SH-SY5Y (cell line): ENCODE data around the gene PTPRD.

Experiments used
- GATA2 ChIP-seq: IDR thresholded peaks from 2 replicates; pipeline ENCODE4 v1.6.1; 2011; ENCODE audit warnings: mild to moderate bottlenecking, low read depth, low read length
- GATA3 ChIP-seq: IDR thresholded peaks from 2 replicates; pipeline ENCODE4 v1.6.1; 2011; ENCODE audit warnings: low read depth, mild to moderate bottlenecking, low read length, moderate library complexity

The PTPRD gene

DNA sequence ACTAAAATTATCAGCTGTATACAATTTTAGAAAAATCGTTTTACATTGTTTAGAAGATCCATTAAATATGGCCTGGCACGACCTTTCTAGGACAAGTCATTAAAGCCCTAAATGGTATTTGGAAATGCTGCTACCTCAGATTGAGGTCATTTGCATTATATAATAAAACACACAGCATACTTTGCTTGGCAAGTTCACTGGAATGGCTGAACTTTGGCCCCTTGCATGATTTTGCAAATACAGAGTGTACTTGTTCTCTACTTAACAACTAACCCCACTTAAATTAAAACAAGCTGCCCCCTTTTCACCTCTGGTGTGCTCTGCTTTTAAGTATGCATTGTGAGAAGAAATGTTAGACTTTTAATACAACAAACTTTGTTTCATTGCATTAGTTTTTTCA, 860.1 kb downstream of the PTPRD start:
- TF ChIP-seq GATA3, result no peak
- no peak for TF ChIP-seq GATA2

- TF ChIP-seq GATA3, result no peak
- TF ChIP-seq GATA2, result no peak
Observed at GRCh38 chr9:9751996-9752395, 860.8 kb downstream of the PTPRD start.

DNA sequence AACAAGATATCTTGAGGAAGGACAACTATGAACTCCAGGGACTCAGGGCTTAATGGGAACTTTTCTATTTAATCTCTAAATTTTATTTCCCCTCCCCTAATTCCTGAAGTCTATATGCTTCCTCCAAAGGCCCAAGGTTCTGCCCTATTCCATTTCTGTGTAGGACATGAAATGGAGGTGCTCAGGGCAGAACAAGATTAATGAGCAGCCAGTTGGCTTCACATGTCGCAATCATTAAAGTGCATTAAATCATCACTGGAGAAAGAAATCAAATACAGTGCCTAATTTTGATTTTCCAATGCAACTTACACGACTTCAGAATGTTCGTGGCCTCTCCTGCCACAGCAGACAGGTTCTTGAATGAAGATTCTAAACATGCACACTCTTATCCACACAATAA, 862.1 kb downstream of the PTPRD start:
- TF ChIP-seq GATA2, result no peak
- TF ChIP-seq GATA3, result no peak

GRCh38 chr9:9749591-9749990, 863.2 kb downstream of the PTPRD start:
- TF ChIP-seq GATA3 (no peak), GATA2 (no peak)

DNA sequence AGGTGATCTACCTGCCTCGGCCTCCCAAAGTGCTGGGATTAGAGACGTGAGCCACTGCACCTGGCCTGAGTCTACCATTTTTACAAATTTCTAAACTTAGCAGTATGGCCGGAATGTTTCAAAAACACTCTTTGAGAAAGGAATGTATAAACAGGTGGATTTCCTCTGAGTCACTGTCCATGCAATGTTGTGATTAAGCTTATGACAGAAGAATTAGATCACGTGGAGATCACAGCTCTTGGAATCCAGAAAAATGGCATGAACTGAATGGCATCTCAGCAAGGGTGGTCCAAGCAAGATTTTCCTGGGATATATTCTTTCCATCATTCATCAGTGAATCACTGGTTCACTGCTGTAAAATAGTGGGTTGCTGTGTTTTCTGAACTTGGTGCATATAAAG, 865.0 kb downstream of the PTPRD start:
- no peak for TF ChIP-seq GATA2
- no peak for TF ChIP-seq GATA3

- no peak for TF ChIP-seq GATA2
- no peak for TF ChIP-seq GATA3
Observed at GRCh38 chr9:9746826-9747225, 866.0 kb downstream of the PTPRD start.

DNA sequence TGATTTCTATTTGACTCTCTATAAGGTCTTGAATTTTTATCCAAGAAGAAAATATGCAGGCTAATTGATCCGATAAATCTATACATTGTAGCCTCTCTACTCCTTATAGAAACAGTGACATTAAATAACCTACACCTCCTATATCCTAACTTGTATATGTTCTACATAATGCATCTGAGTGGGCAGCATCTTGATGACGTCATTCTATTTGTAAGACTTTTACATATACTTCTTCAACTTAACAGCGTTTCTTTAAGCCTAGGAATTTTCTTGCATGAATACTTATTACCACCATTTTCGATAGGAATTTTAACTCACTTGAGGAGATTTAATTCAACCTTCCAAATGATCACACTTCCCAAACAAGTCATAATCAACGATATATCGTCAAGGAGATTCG, 869.0 kb downstream of the PTPRD start:
- TF ChIP-seq GATA3 (no peak), GATA2 (no peak)

- TF ChIP-seq GATA2 (no peak), GATA3 (no peak)
Observed at GRCh38 chr9:9730174-9730573, 882.6 kb downstream of the PTPRD start.

DNA sequence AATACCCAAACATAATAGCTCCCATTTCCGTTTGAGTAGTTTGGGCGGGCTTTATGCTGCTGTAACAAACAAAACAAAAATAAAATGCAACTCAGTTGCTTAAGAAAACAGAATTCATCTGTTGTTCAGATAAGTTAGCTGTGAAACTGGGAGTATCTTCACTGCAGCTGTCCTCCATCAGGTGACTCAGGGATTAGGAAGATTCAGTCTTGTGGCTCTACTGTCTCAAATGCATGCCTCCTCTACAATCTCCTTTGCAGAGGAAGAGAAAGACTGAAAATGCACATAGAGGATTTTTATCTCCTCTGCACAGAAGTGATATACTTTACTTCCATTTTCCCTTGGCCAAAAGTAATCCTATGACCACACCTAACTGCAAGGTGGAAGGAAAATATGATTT, 883.7 kb downstream of the PTPRD start:
- TF ChIP-seq GATA3 (no peak), GATA2 (no peak)

DNA sequence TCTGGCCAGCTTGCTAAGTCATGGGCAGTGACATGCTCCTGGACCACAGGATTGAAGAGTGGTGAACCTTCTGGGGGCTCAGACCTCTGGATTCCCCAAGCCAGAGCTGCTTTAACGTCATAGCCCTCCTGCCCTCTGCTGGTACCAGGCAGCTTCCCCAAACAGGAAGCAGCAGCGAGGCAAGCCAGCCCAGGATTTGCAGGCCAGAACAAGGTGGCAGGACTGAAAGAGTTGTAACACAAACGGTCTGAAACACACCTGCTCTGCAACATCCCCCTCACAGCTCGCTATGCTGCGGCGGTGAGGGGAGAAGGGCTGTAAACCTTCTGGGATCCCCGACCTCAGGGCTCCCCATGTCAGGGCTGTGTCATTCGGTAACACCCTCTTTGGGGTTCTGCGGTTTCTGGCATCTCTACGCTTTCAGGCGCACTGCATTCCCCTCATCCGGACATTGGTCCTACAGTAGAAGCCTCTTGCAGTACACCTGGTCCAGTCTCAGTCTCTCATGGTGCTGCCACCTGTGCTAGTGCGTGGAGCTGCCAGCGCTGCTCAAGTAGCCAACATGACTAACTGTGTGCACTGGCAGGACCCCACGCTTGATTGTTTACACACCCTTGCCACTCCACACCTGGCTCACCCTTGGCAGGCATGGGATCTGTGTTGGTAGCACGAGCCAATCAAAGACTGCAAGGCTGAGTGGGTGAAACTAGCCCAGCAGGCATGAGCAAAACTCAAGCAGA, 893.3 kb downstream of the PTPRD start:
- TF ChIP-seq GATA2 (no peak), GATA3 (no peak)

GRCh38 chr9:9718691-9719090, 894.1 kb downstream of the PTPRD start:
- TF ChIP-seq GATA2 (no peak), GATA3 (no peak)

- TF ChIP-seq GATA2, result no peak
Observed at GRCh38 chr9:9679433-9679832, 933.4 kb downstream of the PTPRD start.

- no peak for TF ChIP-seq GATA3
- TF ChIP-seq GATA2, result no peak
Observed at GRCh38 chr9:9674461-9674860, 938.3 kb downstream of the PTPRD start.

DNA sequence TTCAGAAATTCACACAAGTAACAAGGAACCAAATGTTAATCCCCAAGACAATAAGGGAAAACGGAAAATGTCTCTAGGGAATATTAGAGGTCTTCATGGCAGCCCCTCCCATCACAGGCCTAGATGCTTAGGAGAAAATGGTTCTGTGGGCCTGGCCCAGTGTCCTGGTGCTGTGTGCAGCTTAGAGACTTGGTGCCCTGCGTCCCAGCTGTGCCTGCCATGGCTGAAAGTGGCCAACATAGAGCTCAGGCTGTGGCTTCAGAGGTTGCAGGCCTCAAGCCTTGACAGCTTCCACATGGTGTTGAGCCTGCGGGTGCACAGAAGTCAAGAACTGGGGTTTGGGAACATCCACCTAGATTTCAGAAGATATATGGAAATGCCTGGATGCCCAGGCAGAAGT, 942.3 kb downstream of the PTPRD start:
- TF ChIP-seq GATA3, result no peak
- TF ChIP-seq GATA2, result no peak

GRCh38 chr9:9645006-9645405, 967.8 kb downstream of the PTPRD start:
- TF ChIP-seq GATA2, result no peak
- TF ChIP-seq GATA3, result no peak

GRCh38 chr9:9631284-9631683, 981.5 kb downstream of the PTPRD start:
- TF ChIP-seq GATA2 (no peak), GATA3 (no peak)
